GM18870 (cell line): ENCODE results near the gene CHST5.

Experiments used
- ATAC-seq: cut with Tn5 transposase; IDR thresholded peaks from one replicate; pipeline ENCODE4 v1.9.1; 2021; ENCODE audit warnings: moderate library complexity; ENCODE audit not compliant: unreplicated experiment

The CHST5 gene

DNA sequence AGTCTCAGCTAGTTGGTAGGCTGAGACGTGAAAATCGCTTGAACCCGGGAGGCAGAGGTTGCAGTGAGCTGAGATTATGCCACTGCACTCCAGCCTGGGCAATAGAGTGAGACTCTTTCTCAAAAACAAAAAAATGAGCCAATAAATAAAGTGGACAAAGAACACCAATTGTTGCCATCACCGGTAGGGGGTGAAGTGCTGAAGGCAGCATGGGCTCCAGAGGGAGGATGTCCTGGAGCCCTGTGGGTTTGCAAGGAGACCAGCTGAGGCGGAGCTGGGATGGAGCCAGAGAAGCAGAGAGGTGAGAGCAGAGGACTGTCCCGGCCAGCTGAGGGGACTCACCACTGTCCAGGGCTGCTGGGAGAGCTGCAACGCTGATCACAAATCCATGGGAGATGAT is 54.4 kb downstream of the CHST5 start:
- ATAC-seq, result no peak

DNA sequence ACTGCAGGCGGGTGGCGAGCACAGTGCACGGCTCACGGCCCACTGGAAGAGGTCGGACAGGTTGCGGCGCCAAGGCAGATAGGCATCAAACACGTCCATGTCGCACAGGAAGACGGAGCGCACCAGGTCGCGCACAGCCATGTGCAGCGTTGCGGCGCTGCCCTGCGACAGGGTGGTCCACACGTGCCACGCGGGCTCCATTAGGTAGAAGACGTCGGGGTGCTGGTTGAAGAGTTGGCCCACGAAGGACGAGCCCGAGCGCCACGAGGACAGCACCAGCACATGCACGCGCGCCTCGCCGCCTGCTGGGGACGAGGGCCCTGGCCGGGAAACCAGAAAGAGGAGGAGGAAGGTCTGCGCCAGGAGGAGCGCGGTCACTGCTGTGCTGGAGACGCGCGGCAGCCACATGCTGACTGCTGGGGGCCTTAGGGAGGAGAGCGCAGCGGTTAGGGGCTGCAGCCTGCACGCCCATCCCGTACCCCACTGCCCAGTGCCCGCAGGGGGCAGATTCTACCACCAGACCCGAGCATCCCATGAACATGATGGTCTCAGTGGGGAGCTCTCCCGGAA is 56.4 kb downstream of the CHST5 start:
- ATAC-seq, result no peak
